ENCODE measurements around the gene CCDC179. TPM values are rescaled to one million over a fixed set of nuclear protein-coding genes. Genes with fewer than 3 reads are reported as not detected.

CCDC179 gene
- polyA plus RNA-seq, 3 donors, result not detected

DNA sequence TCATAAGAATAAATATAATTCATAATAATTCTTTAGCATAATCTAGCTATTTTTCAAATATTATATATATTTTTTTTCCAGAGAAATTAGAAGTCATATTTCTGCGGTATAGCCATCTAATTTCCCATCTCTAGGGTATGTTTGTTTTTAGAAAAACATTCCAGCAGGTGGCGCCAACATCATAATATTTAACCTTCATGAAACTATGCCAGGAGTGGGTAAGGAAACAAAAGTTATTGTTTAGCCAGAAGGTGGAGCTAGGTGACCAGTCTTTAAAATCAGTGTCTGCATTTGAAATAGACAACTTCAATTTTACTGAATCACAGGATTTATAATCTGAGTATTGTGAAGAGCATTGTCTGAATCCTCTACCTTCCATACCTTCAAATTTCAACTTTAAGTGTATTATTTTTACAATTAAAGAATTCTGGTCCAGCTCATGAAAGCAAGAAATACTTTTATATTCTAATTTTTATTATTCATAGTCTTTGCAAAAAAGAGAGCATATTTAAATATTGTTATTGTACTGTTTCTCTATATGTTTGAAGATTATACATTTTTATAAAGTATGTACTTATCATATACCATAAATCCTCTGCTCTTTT is 15.7 kb upstream of the CCDC179 start:
- no CpG with 5 or more reads among the region's 2 CpGs for WGBS (ENCODE audit: insufficient coverage)
- no peak overlapping the region for H3K27ac ChIP-seq (ENCODE audit: low read depth in 1 of 2, low read length in 2 of 2)
- no peaks in the 10 kb centered on the region for H4K20me1 ChIP-seq (ENCODE audit: insufficient read depth, low read length)

GRCh38 chr11:22869325-22869724 is 9.1 kb upstream of the CCDC179 start:
- intact Hi-C loops (cut with micrococcal nuclease), result no loop called here
- Histone ChIP-seq H4K20me1 (ENCODE audit: insufficient read depth, low read length) (no peaks in the 10 kb centered on the region), H3K36me3 (replicated peaks in 1 of 2; ENCODE audit: control insufficient read depth in 1 of 2, insufficient read depth in 2 of 2, low read length in 2 of 2) (no peaks in the 10 kb centered on the region), H3K79me2 (ENCODE audit: insufficient read depth, low read length) (no peaks in the 10 kb centered on the region), H3K4me3 (replicated peaks in 1 of 3; ENCODE audit: low read depth in 2 of 3, low read length in 3 of 3) (no peak overlapping the region), H3K4me1 (ENCODE audit: control insufficient read depth in 1 of 2, insufficient read depth in 2 of 2, low read length in 2 of 2) (no peaks in the 10 kb centered on the region), H3K9ac (ENCODE audit: insufficient read depth, low read length, poor library complexity, severe bottlenecking) (no peak overlapping the region), H2AFZ (ENCODE audit: insufficient read depth, low read depth, low read length, poor library complexity, severe bottlenecking) (no peak overlapping the region), H3K9me3 (replicated peaks in 1 of 2; ENCODE audit: control insufficient read depth in 1 of 2, insufficient read depth in 1 of 2, low read length in 2 of 2) (no peaks in the 10 kb centered on the region), H3K4me2 (replicated peaks; ENCODE audit: extremely low read depth, low read length, poor library complexity, severe bottlenecking) (no peak overlapping the region), H3K27ac (ENCODE audit: low read depth in 1 of 2, low read length in 2 of 2) (no peak overlapping the region), H3K27me3 (ENCODE audit: control insufficient read depth in 2 of 2, insufficient read depth in 2 of 2, low read length in 2 of 2) (no peaks in the 10 kb centered on the region)
- DNase-seq, result no peak
- TF ChIP-seq, protein P1, sequence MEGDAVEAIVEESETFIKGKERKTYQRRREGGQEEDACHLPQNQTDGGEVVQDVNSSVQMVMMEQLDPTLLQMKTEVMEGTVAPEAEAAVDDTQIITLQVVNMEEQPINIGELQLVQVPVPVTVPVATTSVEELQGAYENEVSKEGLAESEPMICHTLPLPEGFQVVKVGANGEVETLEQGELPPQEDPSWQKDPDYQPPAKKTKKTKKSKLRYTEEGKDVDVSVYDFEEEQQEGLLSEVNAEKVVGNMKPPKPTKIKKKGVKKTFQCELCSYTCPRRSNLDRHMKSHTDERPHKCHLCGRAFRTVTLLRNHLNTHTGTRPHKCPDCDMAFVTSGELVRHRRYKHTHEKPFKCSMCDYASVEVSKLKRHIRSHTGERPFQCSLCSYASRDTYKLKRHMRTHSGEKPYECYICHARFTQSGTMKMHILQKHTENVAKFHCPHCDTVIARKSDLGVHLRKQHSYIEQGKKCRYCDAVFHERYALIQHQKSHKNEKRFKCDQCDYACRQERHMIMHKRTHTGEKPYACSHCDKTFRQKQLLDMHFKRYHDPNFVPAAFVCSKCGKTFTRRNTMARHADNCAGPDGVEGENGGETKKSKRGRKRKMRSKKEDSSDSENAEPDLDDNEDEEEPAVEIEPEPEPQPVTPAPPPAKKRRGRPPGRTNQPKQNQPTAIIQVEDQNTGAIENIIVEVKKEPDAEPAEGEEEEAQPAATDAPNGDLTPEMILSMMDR (IDR thresholded peaks at IDR 0.05), result no peak
- H3K4me1 Mint-ChIP-seq, result no peaks in the 10 kb centered on the region
- no peaks in the 10 kb centered on the region for H3K9me3 Mint-ChIP-seq
- no peak overlapping the region for H3K4me3 Mint-ChIP-seq
- 100% methylated on average over 1 of the region's 3 CpGs for WGBS (ENCODE audit: insufficient coverage)
- no peaks in the 10 kb centered on the region for H3K36me3 Mint-ChIP-seq
- H3K27ac Mint-ChIP-seq, result no peak overlapping the region
- no peaks in the 10 kb centered on the region for H3K27me3 Mint-ChIP-seq (ENCODE audit: low read depth in 3 of 3)

More for the DNA sequence above, 15.7 kb upstream of the CCDC179 start:
- Mint-ChIP-seq H3K27ac (no peak overlapping the region), H3K27me3 (ENCODE audit: low read depth in 3 of 3) (no peaks in the 10 kb centered on the region), H3K4me1 (no peaks in the 10 kb centered on the region), H3K36me3 (no peaks in the 10 kb centered on the region), H3K4me3 (no peak overlapping the region), H3K9me3 (no peaks in the 10 kb centered on the region)
- TF ChIP-seq, protein P1 (IDR thresholded peaks at IDR 0.05), result peak; percentile 85
- Histone ChIP-seq H3K9ac (ENCODE audit: insufficient read depth, low read length, poor library complexity, severe bottlenecking) (no peak overlapping the region), H3K4me2 (replicated peaks; ENCODE audit: extremely low read depth, low read length, poor library complexity, severe bottlenecking) (no peak overlapping the region), H3K36me3 (replicated peaks in 1 of 2; ENCODE audit: control insufficient read depth in 1 of 2, insufficient read depth in 2 of 2, low read length in 2 of 2) (no peaks in the 10 kb centered on the region), H3K4me3 (replicated peaks in 1 of 3; ENCODE audit: low read depth in 2 of 3, low read length in 3 of 3) (no peak overlapping the region), H3K9me3 (replicated peaks in 1 of 2; ENCODE audit: control insufficient read depth in 1 of 2, insufficient read depth in 1 of 2, low read length in 2 of 2) (no peaks in the 10 kb centered on the region), H3K79me2 (ENCODE audit: insufficient read depth, low read length) (no peaks in the 10 kb centered on the region), H3K27me3 (ENCODE audit: control insufficient read depth in 2 of 2, insufficient read depth in 2 of 2, low read length in 2 of 2) (no peaks in the 10 kb centered on the region), H3K4me1 (ENCODE audit: control insufficient read depth in 1 of 2, insufficient read depth in 2 of 2, low read length in 2 of 2) (no peaks in the 10 kb centered on the region), H2AFZ (ENCODE audit: insufficient read depth, low read depth, low read length, poor library complexity, severe bottlenecking) (no peak overlapping the region)
- intact Hi-C loops (cut with micrococcal nuclease), result no loop called here
- peak; percentile 23 to 51 (median 49) for DNase-seq
